Inflammatory macrophage treated with lipopolysaccharide for 1 hour (primary cell): ENCODE data around the gene ADAMTSL1.

Experiments
- DNase-seq, 2 donors: peaks; one replicate each; pipeline ENCODE4 v3.0.0-alpha.2; 2020 to 2022

ADAMTSL1 gene

GRCh38 chr9:18472435-18472834 is 1.5 kb upstream of the ADAMTSL1 start:
- DNase-seq = no peak

- no peak for DNase-seq
Measured at GRCh38 chr9:18472841-18473251, 1.1 kb upstream of the ADAMTSL1 start.

- DNase-seq = no peak
Measured at GRCh38 chr9:18474783-18475182, 830 bp downstream of the ADAMTSL1 start.

GRCh38 chr9:18477121-18477660 is 3.2 kb downstream of the ADAMTSL1 start:
- no peak for DNase-seq

GRCh38 chr9:18477719-18478118 is 3.8 kb downstream of the ADAMTSL1 start:
- no peak for DNase-seq

DNA sequence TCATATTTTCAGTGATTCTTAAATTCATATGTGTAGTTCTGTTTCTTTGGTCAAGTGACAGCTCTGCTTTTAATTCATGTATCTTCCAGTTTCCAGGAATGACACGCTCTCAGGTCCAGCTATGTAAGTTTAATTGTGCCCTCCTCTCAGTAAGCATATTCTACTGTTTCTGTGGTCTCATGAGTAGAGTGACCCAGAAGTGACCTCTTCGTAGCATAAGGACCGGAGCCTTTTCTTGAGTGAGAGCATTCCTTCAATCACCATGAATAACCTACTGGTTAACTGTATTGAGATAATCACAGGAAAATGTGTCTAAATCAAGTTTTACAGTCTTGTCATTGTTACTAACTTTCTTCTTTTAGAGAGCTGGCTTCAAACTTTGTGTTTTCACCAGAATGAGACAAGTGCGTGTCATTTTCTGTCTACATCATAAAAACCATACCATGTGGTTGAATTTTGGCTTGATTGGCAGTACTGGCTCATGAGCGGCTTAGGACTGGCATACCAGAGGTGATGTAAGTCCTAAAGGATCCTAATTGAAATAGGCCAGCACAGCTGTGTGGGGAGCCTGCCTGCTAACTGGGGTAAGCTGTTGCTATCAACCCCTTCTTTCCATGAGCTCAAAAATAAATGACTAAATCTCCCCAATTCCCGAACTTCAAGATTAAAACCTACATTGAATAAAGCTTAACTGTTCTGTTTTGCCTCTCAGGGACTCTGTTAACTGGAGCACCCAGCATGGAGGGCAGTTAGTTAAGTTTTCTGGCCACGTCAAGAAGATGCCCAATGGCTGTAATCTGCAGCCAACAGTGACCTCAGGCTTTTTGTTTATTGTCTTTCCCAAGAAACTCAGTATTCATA is 4.8 kb downstream of the ADAMTSL1 start:
- DNase-seq = no peak

DNA sequence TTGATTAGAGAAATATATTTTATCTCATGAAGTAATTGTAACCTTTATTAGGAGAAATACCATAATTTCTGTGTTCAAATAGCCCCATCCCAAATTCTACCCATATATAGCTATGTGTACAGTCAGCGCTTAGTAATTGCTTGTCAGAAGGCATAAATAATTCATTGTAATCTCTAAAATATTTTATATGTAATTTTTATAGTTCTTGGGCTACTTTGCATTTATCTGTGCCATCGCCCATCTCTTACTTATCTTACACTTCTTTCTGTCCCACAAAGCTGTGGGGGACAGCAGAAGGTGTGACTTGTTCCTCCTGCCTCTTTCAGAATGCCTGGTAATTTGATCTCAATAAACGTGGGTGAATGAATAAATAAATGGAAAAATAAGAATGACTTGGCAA is 5.5 kb downstream of the ADAMTSL1 start:
- DNase-seq = no peak

GRCh38 chr9:18480662-18481093 is 6.7 kb downstream of the ADAMTSL1 start:
- no peak for DNase-seq

- DNase-seq = no peak
Measured at GRCh38 chr9:18482371-18482770, 8.4 kb downstream of the ADAMTSL1 start.

DNA sequence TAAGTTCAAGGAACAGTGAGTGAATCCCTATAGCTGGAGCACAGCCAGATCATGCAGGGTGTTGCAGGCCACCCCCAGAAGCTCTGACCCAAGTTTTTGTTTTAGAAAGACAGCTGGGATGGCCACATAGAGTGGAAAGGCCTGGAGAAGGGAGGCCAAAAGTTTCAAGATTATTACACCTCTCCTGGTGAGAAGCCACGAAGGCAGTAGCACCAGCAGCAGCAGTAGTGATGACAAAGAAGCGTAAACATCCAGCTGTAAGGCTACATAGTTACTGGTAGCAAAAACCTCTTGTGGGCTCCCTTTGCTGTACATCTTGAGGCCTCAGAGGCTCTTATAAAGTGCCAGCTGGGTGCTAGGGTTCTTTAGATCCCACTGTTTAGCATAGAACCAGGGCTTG is 11.8 kb downstream of the ADAMTSL1 start:
- DNase-seq = no peak

GRCh38 chr9:18487611-18488010 is 13.7 kb downstream of the ADAMTSL1 start:
- no peak for DNase-seq

DNA sequence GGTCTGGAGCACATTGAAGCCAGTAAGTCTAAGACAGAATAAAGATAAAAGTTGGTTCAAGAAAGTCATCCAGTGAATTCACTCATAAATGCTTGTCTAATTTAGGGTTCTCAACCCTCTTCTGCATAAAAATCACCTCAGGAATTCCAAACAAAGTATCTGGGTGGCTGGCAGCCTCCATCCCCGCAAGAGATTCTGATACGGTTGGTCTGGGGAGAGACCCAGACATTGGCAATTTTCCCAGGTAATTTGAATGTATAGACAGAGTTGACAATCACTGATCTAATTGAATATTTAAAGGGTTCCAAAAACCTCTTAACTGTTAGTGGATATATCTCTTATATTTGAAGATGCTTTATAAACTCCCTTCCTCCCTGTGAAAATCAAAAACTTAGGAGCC is 14.9 kb downstream of the ADAMTSL1 start:
- no peak for DNase-seq

DNA sequence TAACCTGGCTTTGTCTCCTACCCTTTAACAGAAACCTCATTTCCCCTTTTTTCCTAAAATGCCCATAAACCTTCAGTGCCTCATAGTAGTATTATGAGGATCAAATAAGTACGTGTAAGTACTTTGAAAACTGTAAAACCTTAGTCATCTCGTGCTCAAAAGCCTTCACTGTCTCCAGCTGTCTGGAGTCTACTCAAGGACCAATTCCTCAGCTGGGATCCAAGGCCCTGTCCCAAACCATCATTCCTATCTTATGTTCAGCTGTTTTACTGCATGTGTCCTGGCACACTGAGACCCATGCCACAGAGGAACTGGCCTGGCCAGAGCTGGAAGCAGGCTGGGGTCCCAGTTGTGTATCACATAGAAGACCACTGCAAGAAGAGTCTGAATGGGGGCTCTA is 15.9 kb downstream of the ADAMTSL1 start:
- DNase-seq = no peak

DNA sequence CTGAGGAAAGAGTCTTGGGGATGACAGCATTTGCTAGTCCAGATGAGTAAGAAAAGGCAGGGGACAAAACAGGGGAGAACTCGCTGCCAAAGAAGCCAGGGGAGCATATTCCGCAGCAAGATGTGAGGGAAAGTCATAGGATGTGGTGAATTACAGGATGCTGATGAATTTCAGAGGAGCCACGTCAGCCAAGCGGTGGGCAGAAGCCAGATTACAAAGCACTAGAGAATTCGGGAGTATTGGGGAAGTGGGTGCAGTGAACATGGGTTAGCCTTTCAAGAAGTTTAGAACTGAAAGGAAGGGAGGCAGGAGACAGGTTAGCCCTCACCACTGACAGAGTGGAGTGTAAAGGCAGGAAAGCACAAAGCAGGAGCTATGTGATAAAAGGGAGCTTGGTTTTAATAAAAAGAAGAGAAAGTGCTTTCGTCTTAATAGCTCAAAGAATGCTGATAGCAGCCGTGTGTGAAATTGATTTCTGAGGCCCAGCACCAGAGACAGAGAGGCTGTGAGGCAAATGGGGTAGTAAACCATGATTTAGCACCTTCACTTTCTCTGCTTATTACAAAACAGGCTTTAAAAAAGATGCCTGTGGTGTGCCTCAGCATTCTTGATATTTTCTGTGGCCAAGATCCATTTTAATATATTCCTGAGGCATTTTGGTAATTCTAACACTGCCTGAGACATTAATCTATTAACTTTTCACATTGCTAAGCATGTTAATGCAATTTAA is 16.9 kb downstream of the ADAMTSL1 start:
- DNase-seq = no peak

DNA sequence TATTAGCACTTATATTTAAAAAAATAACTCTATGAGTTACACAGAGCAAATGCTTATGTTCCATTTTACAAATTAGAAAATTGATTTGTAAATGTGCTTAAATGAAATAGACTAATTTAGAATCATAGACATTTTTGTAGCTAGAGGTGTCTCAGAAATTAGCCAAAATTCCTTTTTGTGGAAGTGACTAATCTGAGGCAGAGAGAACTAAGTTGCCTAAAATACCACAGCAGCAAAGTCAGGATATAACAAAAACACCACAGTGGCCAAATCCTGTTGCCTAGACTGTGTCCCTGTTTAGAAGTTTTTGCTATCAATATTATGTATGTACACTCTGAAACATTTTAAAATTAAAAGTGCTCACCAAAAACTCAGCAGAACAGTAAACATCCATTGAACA is 18.7 kb downstream of the ADAMTSL1 start:
- DNase-seq = no peak

DNA sequence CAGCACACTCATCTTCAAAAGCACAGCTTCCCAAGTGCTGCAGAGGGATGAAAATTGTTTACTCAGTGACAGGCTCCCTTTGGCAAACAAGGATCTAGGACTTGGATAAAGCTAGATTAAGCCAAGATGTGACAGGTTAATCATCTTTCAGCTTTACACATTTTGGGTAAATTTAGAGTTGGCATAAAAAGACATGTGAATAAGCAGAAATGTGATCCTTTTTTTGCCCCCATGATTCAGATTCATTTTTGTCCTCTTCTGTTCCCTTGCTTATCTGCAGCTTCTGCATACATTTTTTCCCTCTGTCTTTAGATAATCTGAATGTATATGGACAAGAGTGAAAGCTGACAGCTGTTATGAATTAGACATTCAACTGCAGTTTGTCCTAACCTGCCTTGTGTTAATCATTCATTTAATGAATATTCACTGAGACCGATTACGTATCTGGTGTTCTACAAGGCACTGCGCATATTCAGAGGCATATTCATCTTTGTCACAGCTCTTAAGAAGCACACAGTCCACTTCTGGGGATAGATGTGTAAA is 19.6 kb downstream of the ADAMTSL1 start:
- DNase-seq = no peak

DNA sequence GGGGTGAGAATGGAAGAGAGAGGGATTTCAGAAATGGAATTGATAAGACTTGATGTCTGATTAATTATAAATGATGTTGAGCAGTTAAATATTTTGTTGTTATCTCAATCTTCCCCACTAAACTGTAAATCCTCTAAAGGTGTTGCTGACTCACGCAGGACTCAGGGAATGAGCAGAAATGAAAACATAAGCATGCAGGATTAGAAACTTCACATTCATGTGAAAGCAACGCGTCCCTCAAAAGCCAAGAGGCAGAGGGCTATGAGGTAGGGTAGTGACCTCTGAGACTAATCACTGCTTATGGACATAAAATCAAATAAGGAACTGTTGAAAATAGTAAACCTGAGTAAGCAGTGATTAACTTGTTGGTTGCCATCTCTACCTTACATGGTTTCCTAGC is 21.1 kb downstream of the ADAMTSL1 start:
- DNase-seq = no peak

GRCh38 chr9:18496256-18497000 is 22.5 kb downstream of the ADAMTSL1 start:
- DNase-seq = no peak

GRCh38 chr9:18499062-18499461 is 25.1 kb downstream of the ADAMTSL1 start:
- no peak for DNase-seq

DNA sequence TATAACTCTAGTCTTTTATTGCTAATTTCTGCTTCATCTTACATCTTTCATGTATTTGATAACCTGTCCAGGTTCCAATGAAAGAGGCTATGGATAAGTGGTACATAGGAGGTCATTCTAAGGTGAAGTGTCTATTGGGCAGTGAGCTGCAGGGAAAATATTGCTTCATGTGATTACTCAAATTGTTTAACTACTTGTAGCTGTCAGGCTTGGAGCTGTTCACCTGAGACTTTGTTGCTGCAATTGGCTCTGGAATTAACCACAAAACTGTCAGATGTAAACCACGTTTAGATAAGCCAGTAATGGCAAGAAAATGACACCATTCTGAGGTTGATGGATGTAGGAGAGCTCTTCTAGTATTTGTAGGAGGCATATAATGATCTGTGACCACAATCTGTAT is 26.0 kb downstream of the ADAMTSL1 start:
- DNase-seq = no peak

DNA sequence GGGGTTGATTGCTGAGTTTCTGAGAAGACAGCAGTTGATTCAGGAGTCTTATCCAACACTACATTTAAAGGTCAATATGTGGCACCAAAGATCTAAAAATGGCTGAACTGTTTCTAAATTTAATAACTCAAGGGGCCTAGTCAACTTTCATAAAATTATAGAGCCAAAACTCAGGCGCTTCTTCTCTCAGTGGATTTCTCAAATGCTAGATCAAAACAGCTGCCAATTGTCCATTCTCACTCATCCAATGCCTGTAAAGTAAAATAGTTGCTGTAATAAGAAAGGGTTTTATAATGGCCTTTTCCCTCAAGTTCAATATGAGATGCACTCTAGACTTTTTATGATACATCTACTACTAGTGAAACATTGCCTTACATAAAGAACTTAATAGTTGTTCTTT is 26.5 kb downstream of the ADAMTSL1 start:
- DNase-seq = no peak

DNA sequence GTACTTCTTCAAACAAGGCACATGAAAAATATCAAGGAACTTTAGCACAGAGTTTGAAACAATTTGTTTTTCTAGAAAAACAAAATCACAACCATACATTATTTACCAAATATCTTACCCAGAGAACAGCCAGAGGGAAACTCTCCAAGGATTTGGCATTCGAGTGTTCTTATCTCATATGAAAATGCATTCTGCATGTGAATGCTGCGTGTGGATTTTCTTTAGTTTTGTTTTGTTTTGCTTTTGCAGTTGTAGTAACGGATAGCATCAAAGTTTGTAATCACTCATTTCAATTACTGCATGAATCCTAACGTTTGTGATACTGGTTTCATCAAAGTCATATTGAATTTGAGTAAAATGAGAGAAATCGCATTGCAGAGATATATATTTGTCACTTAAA is 28.0 kb downstream of the ADAMTSL1 start:
- DNase-seq = no peak

DNA sequence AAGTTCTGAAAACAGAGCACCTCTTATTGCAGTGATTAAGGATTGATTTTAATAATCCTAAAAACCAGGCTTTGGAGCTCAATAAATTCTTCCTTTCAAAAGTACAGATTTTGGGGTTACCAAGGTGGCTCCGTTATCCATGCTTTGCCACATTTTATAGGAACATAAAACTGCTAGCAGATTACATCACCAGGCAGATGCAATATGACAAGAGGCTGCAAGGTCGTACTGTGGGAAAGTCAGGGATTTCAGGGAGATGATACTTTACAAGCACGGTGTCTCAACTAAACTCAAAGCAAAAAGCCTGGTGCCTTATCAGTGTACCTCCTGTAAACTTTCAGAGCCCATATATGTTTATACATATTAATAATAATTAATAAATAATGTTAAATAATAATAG is 28.6 kb downstream of the ADAMTSL1 start:
- no peak for DNase-seq
